ENCODE results near the gene ME3.
"Not testable (repeated sequence)": the region's sequence is repeated elsewhere in the genome, so short reads cannot be mapped to it uniquely, and the experiment has no call there.

ME3 gene

GRCh38 chr11:86565388-86565787 lies 107.0 kb downstream of the ME3 start:
- no peak overlapping the region for H3K27ac ChIP-seq (ENCODE audit: low read length)
- no peak overlapping the region for H3K4me3 ChIP-seq (ENCODE audit: low read length)
- no peaks in the 10 kb centered on the region for H3K79me2 ChIP-seq (ENCODE audit: low read length)
- H3K27me3 ChIP-seq (replicated peaks; ENCODE audit: insufficient read depth, low read length) = no peaks in the 10 kb centered on the region
- TF ChIP-seq EZH2 (optimal IDR thresholded peaks at IDR 0.05; ENCODE audit: low read depth, low read length) = no peak
- TF ChIP-seq EZH2phosphoT487 (IDR thresholded peaks at IDR 0.05; ENCODE audit: low read length) = no peak
- TF ChIP-seq CTCF (IDR thresholded peaks at IDR 0.05; ENCODE audit: low read length) = no peak
- no peaks in the 10 kb centered on the region for H3K4me1 ChIP-seq (ENCODE audit: low read length)
- no peaks in the 10 kb centered on the region for H3F3A ChIP-seq (ENCODE audit: insufficient read depth, low read length)
- no peak overlapping the region for H3K4me2 ChIP-seq (ENCODE audit: low read depth, low read length)
- H3K9me3 ChIP-seq (replicated peaks; ENCODE audit: insufficient read depth, low read length) = no peaks in the 10 kb centered on the region
- no peak overlapping the region for H2AFZ ChIP-seq (ENCODE audit: low read length)
- no peak overlapping the region for H3K9ac ChIP-seq (ENCODE audit: low read length)
- no peaks in the 10 kb centered on the region for H4K20me1 ChIP-seq (ENCODE audit: insufficient read depth, low read length)
- DNase-seq = no peak
- no peaks in the 10 kb centered on the region for H3K36me3 ChIP-seq (replicated peaks; ENCODE audit: insufficient read depth, low read length)
- H3K9me2 ChIP-seq (replicated peaks; ENCODE audit: insufficient read depth, low read length) = no peaks in the 10 kb centered on the region

- not testable (repeated sequence) for H4K20me1 ChIP-seq (ENCODE audit: insufficient read depth, low read length); H3K79me2 ChIP-seq (ENCODE audit: low read length); H3K27ac ChIP-seq (ENCODE audit: low read length); H3K4me1 ChIP-seq (ENCODE audit: low read length); H3K4me2 ChIP-seq (ENCODE audit: low read depth, low read length); H3K4me3 ChIP-seq (ENCODE audit: low read length); DNase-seq; H3K36me3 ChIP-seq (replicated peaks; ENCODE audit: insufficient read depth, low read length); H3K9ac ChIP-seq (ENCODE audit: low read length); H2AFZ ChIP-seq (ENCODE audit: low read length); H3K27me3 ChIP-seq (replicated peaks; ENCODE audit: insufficient read depth, low read length); H3F3A ChIP-seq (ENCODE audit: insufficient read depth, low read length); H3K9me2 ChIP-seq (replicated peaks; ENCODE audit: insufficient read depth, low read length); H3K9me3 ChIP-seq (replicated peaks; ENCODE audit: insufficient read depth, low read length)
Observed at GRCh38 chr11:86562842-86563241, 109.6 kb downstream of the ME3 start.

GRCh38 chr11:86559311-86559945 lies 113.0 kb downstream of the ME3 start:
- Histone ChIP-seq H3K4me3 (ENCODE audit: low read length) (no peak overlapping the region), H3K36me3 (replicated peaks; ENCODE audit: insufficient read depth, low read length) (no peaks in the 10 kb centered on the region), H3K9me2 (replicated peaks; ENCODE audit: insufficient read depth, low read length) (no peaks in the 10 kb centered on the region), H2AFZ (ENCODE audit: low read length) (no peak overlapping the region), H4K20me1 (ENCODE audit: insufficient read depth, low read length) (no peaks in the 10 kb centered on the region), H3K4me1 (ENCODE audit: low read length) (no peaks in the 10 kb centered on the region), H3K9ac (ENCODE audit: low read length) (no peak overlapping the region), H3K4me2 (ENCODE audit: low read depth, low read length) (no peak overlapping the region), H3K27me3 (replicated peaks; ENCODE audit: insufficient read depth, low read length) (no peaks in the 10 kb centered on the region), H3K9me3 (replicated peaks; ENCODE audit: insufficient read depth, low read length) (no peaks in the 10 kb centered on the region), H3F3A (ENCODE audit: insufficient read depth, low read length) (no peaks in the 10 kb centered on the region), H3K27ac (ENCODE audit: low read length) (no peak overlapping the region), H3K79me2 (ENCODE audit: low read length) (no peaks in the 10 kb centered on the region)
- TF ChIP-seq EZH2 (optimal IDR thresholded peaks at IDR 0.05; ENCODE audit: low read depth, low read length) = no peak
- TF ChIP-seq EZH2phosphoT487 (IDR thresholded peaks at IDR 0.05; ENCODE audit: low read length) = no peak
- no peak for TF ChIP-seq CTCF (IDR thresholded peaks at IDR 0.05; ENCODE audit: low read length)
- no peak for DNase-seq

GRCh38 chr11:86558841-86559240 lies 113.6 kb downstream of the ME3 start:
- TF ChIP-seq EZH2phosphoT487 (IDR thresholded peaks at IDR 0.05; ENCODE audit: low read length) (no peak), EZH2 (optimal IDR thresholded peaks at IDR 0.05; ENCODE audit: low read depth, low read length) (no peak), CTCF (IDR thresholded peaks at IDR 0.05; ENCODE audit: low read length) (no peak)
- H3K4me2 ChIP-seq (ENCODE audit: low read depth, low read length) = no peak overlapping the region
- H2AFZ ChIP-seq (ENCODE audit: low read length) = no peak overlapping the region
- H3K9ac ChIP-seq (ENCODE audit: low read length) = no peak overlapping the region
- no peak for DNase-seq
- no peaks in the 10 kb centered on the region for H3K79me2 ChIP-seq (ENCODE audit: low read length)
- H3K4me3 ChIP-seq (ENCODE audit: low read length) = no peak overlapping the region
- H3K9me2 ChIP-seq (replicated peaks; ENCODE audit: insufficient read depth, low read length) = no peaks in the 10 kb centered on the region
- H3F3A ChIP-seq (ENCODE audit: insufficient read depth, low read length) = no peaks in the 10 kb centered on the region
- no peaks in the 10 kb centered on the region for H4K20me1 ChIP-seq (ENCODE audit: insufficient read depth, low read length)
- no peaks in the 10 kb centered on the region for H3K9me3 ChIP-seq (replicated peaks; ENCODE audit: insufficient read depth, low read length)
- H3K36me3 ChIP-seq (replicated peaks; ENCODE audit: insufficient read depth, low read length) = no peaks in the 10 kb centered on the region
- H3K4me1 ChIP-seq (ENCODE audit: low read length) = no peaks in the 10 kb centered on the region
- H3K27me3 ChIP-seq (replicated peaks; ENCODE audit: insufficient read depth, low read length) = no peaks in the 10 kb centered on the region
- H3K27ac ChIP-seq (ENCODE audit: low read length) = no peak overlapping the region

All from MM.1S (cell line).